NCI-H446 treated with DMSO at 0.1 percent for 48 hours (cell line): ENCODE measurements around the gene LDLRAD4.

Experiments
- DNase-seq: peaks from one replicate; lab custom pipeline; 2025; lab: John Stamatoyannopoulos, UW

Gene LDLRAD4

DNA sequence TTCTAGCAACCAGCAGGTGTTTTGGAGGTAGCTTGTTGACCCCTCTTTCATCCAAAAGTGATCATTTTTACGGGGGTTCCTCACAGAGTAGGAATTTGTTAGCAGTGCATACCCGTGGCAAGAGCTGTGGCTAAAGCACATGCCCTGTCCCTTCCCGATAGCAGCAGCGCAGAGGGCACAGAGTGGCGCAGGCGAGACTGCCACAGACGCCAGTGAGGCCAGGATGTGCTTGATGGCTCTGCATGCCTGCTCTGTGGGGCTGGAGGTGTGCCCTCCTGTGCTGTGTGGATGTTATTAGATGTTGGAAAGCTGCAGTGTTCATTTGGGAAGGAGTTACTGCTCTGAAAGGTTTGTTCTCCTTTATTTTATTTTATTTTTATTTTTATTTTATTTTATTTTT, 354.2 kb downstream of the LDLRAD4 start:
- no peak for DNase-seq

DNA sequence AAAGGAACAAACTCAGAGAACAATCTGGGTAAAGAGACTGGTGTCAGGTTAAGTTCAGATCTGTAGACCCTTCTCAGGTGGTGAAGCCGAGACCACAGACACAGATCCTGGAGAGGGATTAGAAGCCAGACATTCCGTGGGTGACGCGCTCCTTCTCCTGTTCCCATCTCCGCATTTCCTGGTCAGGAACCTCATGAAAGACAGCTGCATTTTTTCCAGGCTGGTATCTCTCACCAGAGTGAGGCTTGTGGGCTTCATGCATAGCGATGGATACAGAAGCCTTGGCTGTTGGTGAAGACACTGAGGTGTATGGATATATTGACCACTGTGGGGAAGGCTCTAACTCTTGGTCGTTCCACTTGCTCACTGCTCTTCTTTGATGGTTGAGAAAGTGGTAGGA, 355.2 kb downstream of the LDLRAD4 start:
- DNase-seq, result no peak

DNA sequence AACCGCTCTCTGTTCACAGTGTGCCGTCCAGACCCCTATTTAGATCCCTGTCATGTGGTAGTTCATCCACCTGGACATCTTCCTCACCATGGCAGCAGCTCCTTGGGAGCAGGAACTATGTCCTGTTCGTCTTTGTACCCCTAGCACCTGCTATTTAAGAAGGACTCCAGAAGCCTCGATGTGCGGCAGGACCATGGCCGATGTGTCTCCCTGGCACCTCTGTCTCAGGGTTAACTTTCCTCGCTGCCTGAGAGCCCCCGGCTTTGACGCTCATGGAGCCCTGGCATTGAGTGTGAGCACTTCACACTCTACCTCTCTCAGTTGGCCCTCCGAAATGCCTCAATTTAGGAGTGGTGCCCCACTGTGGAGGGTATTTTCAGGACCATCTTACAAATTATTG, 355.8 kb downstream of the LDLRAD4 start:
- DNase-seq, result no peak

- no peak for DNase-seq
Observed at GRCh38 chr18:13574761-13575160, 356.2 kb downstream of the LDLRAD4 start.

GRCh38 chr18:13576598-13576997, 358.0 kb downstream of the LDLRAD4 start:
- DNase-seq, result no peak

DNA sequence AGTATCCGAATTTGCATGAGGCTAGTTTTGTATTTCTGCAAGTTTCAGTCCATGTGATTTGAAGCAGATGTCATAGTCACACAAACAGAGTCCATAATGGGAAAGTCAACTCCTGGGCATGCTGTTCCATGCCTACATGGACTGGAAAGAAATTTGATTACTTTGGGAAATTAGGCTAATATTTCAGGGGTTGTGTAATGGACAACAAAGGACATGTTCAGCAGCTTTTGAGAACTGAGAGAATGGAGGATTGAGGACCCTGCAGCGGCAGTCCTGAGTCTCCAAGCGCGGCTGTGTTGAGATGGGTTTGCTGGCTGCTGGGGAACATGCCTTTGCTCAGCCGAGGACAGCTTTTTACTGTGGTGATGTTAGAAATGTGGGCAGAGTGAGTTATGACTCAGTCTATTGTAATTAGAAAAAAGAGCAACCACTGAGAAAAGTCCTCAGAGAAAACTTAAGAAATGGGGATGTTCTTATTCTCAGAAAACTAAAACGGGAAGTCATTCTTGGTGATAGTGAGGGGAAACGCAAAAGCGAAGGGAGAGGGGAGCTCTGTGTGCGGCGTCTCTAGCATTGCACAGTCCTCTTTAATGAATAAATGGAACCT, 358.6 kb downstream of the LDLRAD4 start:
- no peak for DNase-seq

- no peak for DNase-seq
Observed at GRCh38 chr18:13577781-13578180, 359.2 kb downstream of the LDLRAD4 start.

DNA sequence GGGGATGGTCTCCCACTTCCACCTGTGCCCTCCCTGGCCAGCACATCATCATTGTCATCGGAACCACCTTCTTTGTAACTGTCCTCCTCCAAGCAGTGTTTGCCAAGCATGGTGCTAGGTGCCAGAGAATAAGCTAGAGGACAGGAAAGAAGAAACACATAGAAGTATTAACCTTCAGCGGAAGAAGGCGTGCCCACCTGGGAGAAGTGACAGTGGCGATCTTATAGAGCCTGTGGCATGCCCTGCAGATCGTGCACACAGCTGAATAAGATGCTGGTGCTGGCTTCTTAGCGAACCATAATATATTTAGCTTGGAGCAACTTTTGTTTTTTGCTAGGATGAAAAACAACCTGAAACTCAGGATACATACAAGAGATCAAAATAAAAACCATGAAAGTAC, 359.8 kb downstream of the LDLRAD4 start:
- no peak for DNase-seq

DNA sequence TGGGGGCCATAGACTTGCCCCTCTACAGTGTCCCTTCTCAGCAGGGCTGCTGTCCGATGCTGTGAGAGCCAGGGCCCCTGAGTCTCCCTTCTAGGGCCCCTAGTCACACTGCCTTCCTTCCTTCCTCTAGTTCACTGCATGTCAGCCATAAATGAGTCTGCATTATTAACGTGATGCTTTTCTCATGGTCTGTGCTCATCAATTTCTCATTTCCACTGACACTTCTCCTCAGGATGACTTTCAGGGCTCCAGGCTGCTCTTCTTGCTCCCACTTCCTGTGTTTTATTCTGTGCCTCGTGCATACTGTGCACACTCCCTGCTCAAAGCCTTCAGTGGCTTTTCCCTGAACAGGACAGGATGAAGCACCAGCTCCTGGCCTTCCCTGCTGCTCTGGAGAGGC, 361.3 kb downstream of the LDLRAD4 start:
- DNase-seq, result no peak

- no peak for DNase-seq
Observed at GRCh38 chr18:13580351-13580750, 361.8 kb downstream of the LDLRAD4 start.

- no peak for DNase-seq
Observed at GRCh38 chr18:13580991-13581390, 362.4 kb downstream of the LDLRAD4 start.

DNA sequence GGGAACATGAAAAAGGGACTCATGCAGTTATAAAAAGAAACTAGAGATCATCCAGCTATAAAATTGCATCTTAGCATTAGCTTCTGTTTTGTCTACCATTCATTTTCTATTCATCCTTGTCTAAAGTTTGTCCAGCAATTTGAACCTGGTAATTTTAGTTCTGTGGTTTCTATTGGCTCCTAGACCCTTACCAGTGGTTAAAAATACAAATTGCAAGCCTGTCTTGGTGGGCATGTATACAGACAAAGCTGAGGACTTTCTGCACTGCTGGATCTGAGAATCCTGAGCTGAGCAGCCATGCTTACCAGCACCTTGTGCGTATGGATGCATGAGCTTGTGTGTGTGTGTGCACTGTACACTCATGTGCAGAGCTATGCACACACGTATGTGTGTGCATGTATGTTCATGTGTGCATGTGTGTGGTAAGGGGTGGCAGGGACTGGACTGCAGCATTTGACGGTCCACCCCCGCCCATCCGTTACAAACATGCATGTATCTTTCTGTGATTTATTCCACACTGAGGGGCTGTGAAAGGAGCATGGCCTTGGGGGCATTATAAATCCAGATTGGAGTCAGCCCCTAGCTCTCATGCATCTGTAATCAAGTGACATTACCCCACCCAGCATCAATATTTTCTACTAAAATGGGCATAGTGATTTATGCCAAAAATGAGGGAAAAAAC, 363.1 kb downstream of the LDLRAD4 start:
- DNase-seq, result no peak

DNA sequence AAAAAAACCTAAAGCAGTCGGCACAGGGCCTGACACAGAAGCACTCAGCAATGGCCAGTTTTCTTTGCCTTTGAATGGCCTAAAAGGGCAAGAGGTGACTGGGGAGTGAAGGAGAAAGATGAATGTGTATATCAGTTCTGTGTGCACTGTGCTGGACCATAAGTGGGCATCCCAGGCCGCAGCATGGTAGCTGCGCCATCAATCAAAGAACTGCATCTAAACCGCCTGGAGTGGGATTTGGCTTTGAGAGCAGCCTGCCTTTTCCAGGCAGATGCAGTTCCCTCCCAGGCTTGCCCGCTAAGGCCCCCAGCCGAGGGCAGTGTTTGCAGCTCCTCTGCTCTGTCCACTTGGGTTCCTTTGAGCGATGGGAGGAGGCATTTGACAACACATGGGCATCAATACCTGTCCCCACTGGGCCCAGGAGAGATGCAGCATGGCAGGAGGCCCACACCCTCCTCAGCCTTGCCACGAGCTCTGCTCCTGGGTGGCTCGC, 363.7 kb downstream of the LDLRAD4 start:
- no peak for DNase-seq

GRCh38 chr18:13583576-13584550, 365.3 kb downstream of the LDLRAD4 start:
- no peak for DNase-seq

- DNase-seq, result no peak
Observed at GRCh38 chr18:13584825-13585224, 366.3 kb downstream of the LDLRAD4 start.

DNA sequence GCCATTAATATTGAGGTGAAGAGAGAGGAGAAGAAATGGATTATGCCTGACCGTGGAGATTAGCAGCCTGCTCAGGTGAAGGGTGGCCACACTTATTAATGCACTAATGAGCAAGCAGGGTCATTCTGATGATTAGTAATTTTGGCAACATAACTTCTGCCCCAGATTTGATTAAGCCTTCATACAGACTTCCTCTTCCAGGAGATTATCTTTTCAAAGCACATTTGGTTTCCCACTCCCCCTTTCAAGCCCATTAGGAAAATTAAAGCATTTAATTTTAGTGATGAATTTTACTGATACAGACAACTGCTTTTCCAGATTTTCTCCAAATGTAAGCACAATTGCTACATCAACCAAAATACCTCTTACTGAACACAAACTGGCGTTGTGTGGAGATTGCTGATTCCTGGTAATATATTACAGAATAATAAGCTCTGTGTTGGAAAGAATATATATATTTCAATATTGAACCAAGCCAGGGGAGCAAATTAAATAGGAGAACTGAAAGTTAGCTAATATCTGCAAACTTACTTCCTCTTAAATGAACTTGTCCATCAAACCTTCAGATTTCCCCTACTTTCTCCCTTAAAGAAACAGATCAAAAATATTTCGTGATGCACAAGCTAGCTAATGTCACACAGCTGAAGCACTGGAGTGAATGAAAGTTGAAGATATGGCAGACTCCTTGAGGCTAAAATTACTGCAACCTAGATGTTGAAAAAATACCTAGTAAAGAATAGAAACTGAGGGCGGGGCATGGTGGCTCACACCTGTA, 367.0 kb downstream of the LDLRAD4 start:
- no peak for DNase-seq

DNA sequence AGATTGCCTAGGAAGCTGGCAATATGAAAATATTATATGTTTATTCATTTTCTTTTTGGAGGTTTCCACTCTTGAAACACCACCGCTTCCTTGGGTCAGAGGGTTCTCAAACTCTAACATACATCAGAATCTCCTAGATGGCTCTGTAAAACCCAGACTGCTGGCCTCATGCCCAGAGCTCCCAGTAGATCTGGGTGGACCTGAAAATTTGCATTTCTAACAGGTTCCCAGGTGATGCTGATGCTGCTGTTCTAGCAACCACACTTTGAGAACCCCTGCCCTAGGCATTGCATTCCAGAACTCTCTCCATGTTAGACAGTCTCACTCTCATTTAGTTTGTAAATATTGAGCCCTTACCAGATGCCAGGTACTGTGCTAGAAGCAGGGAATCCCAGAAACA, 368.4 kb downstream of the LDLRAD4 start:
- DNase-seq, result no peak

GRCh38 chr18:13587477-13587876, 368.9 kb downstream of the LDLRAD4 start:
- DNase-seq, result no peak

GRCh38 chr18:13587937-13588336, 369.4 kb downstream of the LDLRAD4 start:
- DNase-seq, result no peak

GRCh38 chr18:13589316-13589715, 370.8 kb downstream of the LDLRAD4 start:
- DNase-seq, result no peak

DNA sequence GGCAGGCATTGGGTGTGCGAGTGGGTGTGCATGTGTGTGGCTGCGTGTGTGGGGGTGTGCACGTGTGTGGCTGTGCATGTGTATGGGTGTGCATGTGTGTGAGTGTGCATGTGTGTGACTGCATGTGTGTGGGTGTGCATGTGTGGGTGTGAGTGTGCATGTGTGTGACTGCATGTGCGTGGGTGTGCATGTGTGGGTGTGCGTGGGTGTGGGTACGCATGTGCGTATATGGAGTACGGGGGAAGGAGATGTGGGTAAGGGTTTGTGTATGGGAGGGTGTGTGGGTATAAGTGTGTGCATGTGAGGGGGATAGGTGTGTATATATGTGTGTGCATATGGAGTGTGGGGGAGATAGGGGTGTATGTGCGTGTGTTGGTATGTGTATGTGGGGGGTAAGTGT, 371.4 kb downstream of the LDLRAD4 start:
- no peak for DNase-seq

DNA sequence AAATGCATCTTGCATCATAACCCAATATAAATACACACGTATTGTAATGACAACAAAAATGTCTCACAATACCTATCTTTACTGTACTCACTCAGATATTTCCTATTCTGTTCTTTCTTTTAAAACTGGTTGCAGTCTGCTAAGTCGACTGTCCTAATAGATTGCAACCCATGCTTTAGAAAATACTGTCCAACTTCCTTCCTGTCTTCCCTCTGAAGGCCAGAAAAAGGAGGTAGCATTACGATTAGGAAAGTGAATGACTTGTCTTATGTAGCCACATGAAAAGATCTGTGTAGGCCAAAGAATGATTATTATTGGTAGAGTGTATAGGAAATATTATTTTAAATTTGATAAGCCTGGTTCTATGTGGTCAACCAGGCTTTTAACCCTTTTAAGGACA, 373.7 kb downstream of the LDLRAD4 start:
- DNase-seq, result no peak
